ENCODE data around the gene STX4. TPM values are rescaled to one million over a fixed set of nuclear protein-coding genes. Genes with fewer than 3 reads are reported as not detected.

STX4 gene
- total RNA-seq, 4 donors from 2014 or later: 19.0 to 35.9 (median 25.1) TPM

GRCh38 chr16:30996324-30996984 is 36.9 kb upstream of the STX4 start:
- no peak for TF ChIP-seq POLR2A (IDR thresholded peaks at IDR 0.05)
- TF ChIP-seq CTCF (IDR thresholded peaks at IDR 0.05): no peak
- H3K27me3 ChIP-seq: no peaks in the 10 kb centered on the region
- peaks cover 18 to 52% (median 29%) of the 10 kb centered on the region in 3 donors for H3K4me1 ChIP-seq
- H3K4me3 ChIP-seq: peak overlapping the region; percentile 38 to 83 (median 58)
- intact Hi-C loops (cut with DNase I): loop anchor here (5.0 kb wide), 1 partner anchor 41 kb away; no protein-coding TSS in a partner anchor
- H3K27ac ChIP-seq: peak overlapping the region; percentile 76 to 94 (median 84)
- no peaks in the 10 kb centered on the region for H3K36me3 ChIP-seq
- WGBS, 2 donors: 14 to 23% methylated on average over 8 to 10 of the region's 23 CpGs
- DNase-seq: no peak
- H3K9me3 ChIP-seq: no peaks in the 10 kb centered on the region

GRCh38 chr16:30996985-30997724 is 36.2 kb upstream of the STX4 start:
- no peak for DNase-seq
- intact Hi-C loops (cut with DNase I): loop anchor here (5.0 kb wide), 1 partner anchor 40 kb away; no protein-coding TSS in a partner anchor
- H3K27ac ChIP-seq: peak overlapping the region; percentile 76 to 94 (median 84)
- H3K9me3 ChIP-seq: no peaks in the 10 kb centered on the region
- peaks cover 22 to 59% (median 33%) of the 10 kb centered on the region in 3 donors for H3K4me1 ChIP-seq
- no peak for TF ChIP-seq CTCF (IDR thresholded peaks at IDR 0.05)
- peak in 2 of 4 donors; percentile 54 to 76 for TF ChIP-seq POLR2A (IDR thresholded peaks at IDR 0.05)
- H3K4me3 ChIP-seq: peak overlapping the region; percentile 38 to 83 (median 58)
- 2 to 5% methylated on average over 9 to 14 of the region's 60 CpGs for WGBS, 2 donors
- H3K36me3 ChIP-seq: no peaks in the 10 kb centered on the region
- no peaks in the 10 kb centered on the region for H3K27me3 ChIP-seq

- H3K27ac ChIP-seq: peak overlapping the region; percentile 76 to 94 (median 84)
- no peaks in the 10 kb centered on the region for H3K27me3 ChIP-seq
- intact Hi-C loops (cut with DNase I): loop anchor here (5.0 kb wide), 1 partner anchor 39 kb away; no protein-coding TSS in a partner anchor
- 36 to 37% methylated on average over 3 to 12 of the region's 21 CpGs for WGBS, 2 donors
- peak overlapping the region; percentile 38 to 83 (median 58) for H3K4me3 ChIP-seq
- H3K4me1 ChIP-seq: peaks cover 30 to 68% (median 38%) of the 10 kb centered on the region in 3 donors
- no peaks in the 10 kb centered on the region for H3K36me3 ChIP-seq
- no peak for TF ChIP-seq POLR2A (IDR thresholded peaks at IDR 0.05)
- no peak for TF ChIP-seq CTCF (IDR thresholded peaks at IDR 0.05)
- no peaks in the 10 kb centered on the region for H3K9me3 ChIP-seq
- no peak for DNase-seq
These were observed 35.3 kb upstream of the STX4 start for GRCh38 chr16:30997725-30998711.

GRCh38 chr16:30998852-30999761 is 34.3 kb upstream of the STX4 start:
- DNase-seq: no peak
- no peaks in the 10 kb centered on the region for H3K27me3 ChIP-seq
- peak overlapping the region in 3 of 4 donors; percentile 33 to 88 (median 81) for H3K27ac ChIP-seq
- intact Hi-C loops (cut with DNase I): loop anchor here (5.0 kb wide), 1 partner anchor 38 kb away; no protein-coding TSS in a partner anchor
- H3K36me3 ChIP-seq: no peaks in the 10 kb centered on the region
- TF ChIP-seq CTCF (IDR thresholded peaks at IDR 0.05): no peak
- no peak for TF ChIP-seq POLR2A (IDR thresholded peaks at IDR 0.05)
- WGBS, 2 donors: 51 to 65% methylated on average over 4 to 6 of the region's 6 CpGs
- H3K9me3 ChIP-seq: no peaks in the 10 kb centered on the region
- H3K4me3 ChIP-seq: no peak overlapping the region
- peaks cover 33 to 78% (median 42%) of the 10 kb centered on the region in 3 donors for H3K4me1 ChIP-seq

Measured in esophagus squamous epithelium (tissue), 5 donors.